Fibroblast of the aortic adventitia (primary cell): ENCODE data around the gene CLRN1. TPM values are rescaled to one million over a fixed set of nuclear protein-coding genes. Genes with fewer than 3 reads are reported as not detected.

Experiments used
- DNase-seq: peaks from one replicate; pipeline ENCODE4 v3.0.0-alpha.2; 2010; ENCODE audit warnings: low read depth
- H3K4me3 ChIP-seq: 2 replicates; pipeline ENCODE4 v1.5.1; 2011; ENCODE audit warnings: low read depth, mild to moderate bottlenecking, control low read depth, low read length, moderate library complexity
- total RNA-seq: library from RNA; depleted of rRNA; stranded (reverse); fragments of >200 nt; gene quantifications from 2 replicates; pipeline ENCODE4 v1.2.3, GENCODE V29; 2012; ENCODE audit warnings: low replicate concordance
- TF ChIP-seq, protein P1 (sequence below): IDR thresholded peaks from 2 replicates; pipeline ENCODE4 v1.5.1; 2011; ENCODE audit warnings: mild to moderate bottlenecking, low read length, control low read depth, inconsistent platforms; ENCODE audit not compliant: insufficient read depth

The CLRN1 gene
- total RNA-seq, 1 donor, result not detected

DNA sequence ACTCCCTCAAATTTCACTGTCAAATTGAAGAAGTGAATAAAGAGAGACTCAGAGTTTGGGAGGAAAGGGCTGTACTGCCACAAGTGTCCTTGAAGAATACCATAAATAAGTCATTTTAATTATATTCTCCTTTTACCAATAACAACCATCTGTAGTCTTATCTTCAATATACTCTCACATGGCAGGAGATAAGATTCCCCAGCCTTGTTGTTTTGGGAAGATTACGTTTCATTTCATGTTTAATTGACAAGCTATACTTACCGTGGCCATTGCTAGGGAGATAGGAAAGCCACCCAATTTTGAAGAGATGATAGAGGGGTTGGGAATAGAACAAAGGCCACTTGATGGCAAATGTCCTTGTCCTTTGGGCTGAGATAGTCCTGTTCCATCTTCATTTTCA lies 69.5 kb downstream of the CLRN1 start:
- DNase-seq, result no peak
- H3K4me3 ChIP-seq, result no peak overlapping the region
- TF ChIP-seq, protein P1, sequence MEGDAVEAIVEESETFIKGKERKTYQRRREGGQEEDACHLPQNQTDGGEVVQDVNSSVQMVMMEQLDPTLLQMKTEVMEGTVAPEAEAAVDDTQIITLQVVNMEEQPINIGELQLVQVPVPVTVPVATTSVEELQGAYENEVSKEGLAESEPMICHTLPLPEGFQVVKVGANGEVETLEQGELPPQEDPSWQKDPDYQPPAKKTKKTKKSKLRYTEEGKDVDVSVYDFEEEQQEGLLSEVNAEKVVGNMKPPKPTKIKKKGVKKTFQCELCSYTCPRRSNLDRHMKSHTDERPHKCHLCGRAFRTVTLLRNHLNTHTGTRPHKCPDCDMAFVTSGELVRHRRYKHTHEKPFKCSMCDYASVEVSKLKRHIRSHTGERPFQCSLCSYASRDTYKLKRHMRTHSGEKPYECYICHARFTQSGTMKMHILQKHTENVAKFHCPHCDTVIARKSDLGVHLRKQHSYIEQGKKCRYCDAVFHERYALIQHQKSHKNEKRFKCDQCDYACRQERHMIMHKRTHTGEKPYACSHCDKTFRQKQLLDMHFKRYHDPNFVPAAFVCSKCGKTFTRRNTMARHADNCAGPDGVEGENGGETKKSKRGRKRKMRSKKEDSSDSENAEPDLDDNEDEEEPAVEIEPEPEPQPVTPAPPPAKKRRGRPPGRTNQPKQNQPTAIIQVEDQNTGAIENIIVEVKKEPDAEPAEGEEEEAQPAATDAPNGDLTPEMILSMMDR, result no peak

DNA sequence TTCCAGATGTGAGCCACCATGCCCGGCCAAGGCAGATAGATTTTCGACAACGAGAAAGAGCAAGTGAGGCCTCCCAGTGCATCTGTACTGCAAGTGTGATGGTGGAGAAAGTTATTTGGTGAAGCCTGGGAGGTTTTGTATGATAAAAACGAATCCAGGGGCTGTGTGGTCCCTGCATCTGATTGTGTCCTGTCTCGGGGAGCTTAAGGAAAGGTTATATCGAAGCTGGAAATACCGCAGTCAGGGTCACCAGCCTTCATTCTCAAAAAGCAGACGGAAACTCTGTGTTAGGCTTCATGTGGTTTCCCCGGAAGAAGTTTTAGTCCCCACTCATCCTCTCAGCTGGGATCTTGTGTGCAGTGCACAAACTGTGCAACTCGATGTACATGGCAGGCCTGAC lies 70.7 kb downstream of the CLRN1 start:
- TF ChIP-seq, protein P1, result no peak
- no peak overlapping the region for H3K4me3 ChIP-seq
- DNase-seq, result no peak

GRCh38 chr3:150899141-150899540 lies 73.4 kb downstream of the CLRN1 start:
- H3K4me3 ChIP-seq, result no peak overlapping the region
- TF ChIP-seq, protein P1, result no peak
- DNase-seq, result no peak

DNA sequence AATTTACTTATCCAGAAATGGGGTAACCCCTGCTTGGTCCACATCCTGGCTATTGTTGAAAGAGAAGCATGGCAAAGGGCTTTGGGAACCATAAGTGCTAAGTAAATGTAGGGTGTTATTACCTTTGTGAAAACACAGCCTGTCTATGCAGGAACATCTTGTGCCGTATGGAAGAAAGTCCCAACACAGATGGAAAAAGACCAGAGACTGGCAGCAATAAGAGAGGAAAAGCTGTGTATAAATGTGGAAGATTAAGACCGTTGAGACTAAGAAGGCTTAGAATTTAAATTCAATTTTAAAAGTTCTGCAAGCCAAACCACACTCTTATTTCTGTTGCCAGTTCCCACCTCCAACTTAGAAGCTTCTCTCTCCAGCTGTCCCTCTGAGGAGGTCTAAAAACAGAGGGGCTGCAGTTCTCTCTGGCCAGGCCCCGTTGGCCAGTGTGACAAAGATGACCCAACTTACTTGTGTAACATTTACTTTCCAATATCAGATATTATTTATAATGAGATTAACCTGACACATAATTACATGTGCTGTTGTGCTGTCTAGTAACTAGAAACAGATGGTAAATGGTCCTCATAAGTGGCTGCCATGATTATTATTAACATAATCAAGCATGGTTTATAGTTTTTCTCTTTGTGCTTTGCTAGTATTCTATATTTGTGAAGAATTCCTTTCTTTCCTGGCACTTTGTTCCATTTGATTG lies 74.3 kb downstream of the CLRN1 start:
- DNase-seq, result no peak
- TF ChIP-seq, protein P1, result no peak
- no peak overlapping the region for H3K4me3 ChIP-seq

DNA sequence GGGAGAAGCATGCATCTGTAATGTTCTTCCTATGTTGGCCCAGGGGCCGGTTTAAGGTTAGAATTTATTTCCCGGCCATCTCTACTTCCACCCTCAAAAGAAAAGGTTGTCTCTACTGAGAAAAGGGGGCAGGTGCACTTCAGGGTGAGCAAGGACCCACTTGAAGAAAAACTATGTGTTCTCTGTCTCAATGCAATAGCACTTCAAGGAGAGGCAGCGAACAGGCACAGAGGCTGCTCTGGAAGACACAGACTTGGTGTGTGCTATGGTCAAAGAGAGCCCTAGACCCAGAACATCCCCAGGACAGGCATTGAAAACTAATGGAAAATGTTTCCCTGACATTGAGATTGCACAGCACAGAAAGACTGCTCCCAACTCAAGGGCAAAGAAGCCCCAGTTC lies 74.9 kb downstream of the CLRN1 start:
- TF ChIP-seq, protein P1, result no peak
- no peak overlapping the region for H3K4me3 ChIP-seq

GRCh38 chr3:150890831-150891230 lies 81.7 kb downstream of the CLRN1 start:
- H3K4me3 ChIP-seq, result no peak overlapping the region
- no peak for DNase-seq
- TF ChIP-seq, protein P1, result no peak

More for the DNA sequence above, 74.9 kb downstream of the CLRN1 start:
- DNase-seq, result no peak

DNA sequence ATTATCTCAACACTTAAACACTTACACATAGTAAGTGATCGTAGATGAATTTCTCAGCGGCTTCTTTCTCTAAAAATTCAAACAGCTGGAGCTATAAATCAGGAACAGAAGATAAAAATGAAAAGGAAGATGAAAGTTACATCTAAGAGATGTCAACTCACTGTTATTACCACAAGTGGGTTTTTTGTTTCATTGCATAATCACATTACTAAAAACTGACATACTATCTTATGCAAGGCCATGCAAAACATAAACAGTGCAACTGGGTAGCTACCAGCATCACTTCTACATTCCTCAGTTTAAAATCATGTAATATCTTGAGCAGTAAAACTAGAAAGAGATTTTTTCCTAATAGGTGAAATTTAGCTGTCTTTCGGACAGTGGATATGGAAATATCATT lies 82.2 kb downstream of the CLRN1 start:
- no peak overlapping the region for H3K4me3 ChIP-seq
- peak; percentile 32 for DNase-seq
- TF ChIP-seq, protein P1, result no peak
